OCI-LY7 (cell line): ENCODE data around the gene IL1RL2. TPM values are rescaled to one million over a fixed set of nuclear protein-coding genes. Genes with fewer than 3 reads are reported as not detected.

Experiments
- BruUV-seq: library from RNA; stranded (reverse); fragments of 400-500 nt; replicated peaks from 2 replicates; lab custom pipeline; 2021; lab: Mats Ljungman, UMichigan
- CTCF ChIA-PET: fragments of 300-600 bp; sonication (Branson Sonifier 250); formaldehyde crosslinking; loops from one replicate; lab custom pipeline; 2022; ENCODE audit warnings: antibody characterized with exemption; ENCODE audit not compliant: unreplicated experiment; lab: Charles Lee
- POLR2A ChIA-PET: fragments of 300-600 bp; sonication (Branson Sonifier 250); formaldehyde crosslinking; loops from one replicate; lab custom pipeline; 2022; ENCODE audit warnings: antibody characterized with exemption; lab: Charles Lee
- DNase-seq: peaks from one replicate; pipeline ENCODE4 v3.0.0-alpha.2; 2015; ENCODE audit warnings: low spot score
- H2AFZ ChIP-seq: fragments of 200-600 bp; sonication (generic), shearing (Covaris generic); 2 replicates; pipeline ENCODE4 v1.6.1; 2014; ENCODE audit warnings: mild to moderate bottlenecking, antibody characterized with exemption, low read length, moderate library complexity
- H3K27ac ChIP-seq: fragments of 200-600 bp; sonication (generic); 2 replicates; pipeline ENCODE4 v1.5.1; 2014; ENCODE audit warnings: mixed run types, low read depth, mild to moderate bottlenecking, moderate library complexity, low read length, inconsistent platforms; ENCODE audit not compliant: poor library complexity, severe bottlenecking
- H3K36me3 ChIP-seq: fragments of 200-600 bp; sonication (generic); 2 replicates; pipeline ENCODE4 v1.6.1; 2014; ENCODE audit warnings: mild to moderate bottlenecking, antibody characterized with exemption, low read length, moderate library complexity, mixed read lengths; ENCODE audit not compliant: insufficient read depth
- H3K4me1 ChIP-seq: fragments of 200-600 bp; sonication (generic); 2 replicates; pipeline ENCODE4 v1.5.1; 2014; ENCODE audit warnings: mild to moderate bottlenecking, low read length; ENCODE audit not compliant: insufficient read depth, poor library complexity, severe bottlenecking
- H3K4me2 ChIP-seq: fragments of 200-600 bp; sonication (generic); 2 replicates; pipeline ENCODE4 v1.6.1; 2014; ENCODE audit warnings: mild to moderate bottlenecking, low read length
- H3K4me3 ChIP-seq: fragments of 200-600 bp; sonication (generic); 2 replicates; pipeline ENCODE4 v1.5.1; 2014; ENCODE audit warnings: mild to moderate bottlenecking, low read depth, low read length; ENCODE audit not compliant: poor library complexity, severe bottlenecking
- H3K79me2 ChIP-seq: fragments of 200-600 bp; sonication (generic); 2 replicates; pipeline ENCODE4 v1.6.1; 2016; ENCODE audit warnings: low read depth, mild to moderate bottlenecking, low read length, moderate library complexity, mixed read lengths; ENCODE audit not compliant: insufficient read depth
- H3K9me2 ChIP-seq: fragments of 200-600 bp; sonication (generic); 2 replicates; pipeline ENCODE4 v1.6.1; 2016; ENCODE audit warnings: mild to moderate bottlenecking, low read length, mixed read lengths; ENCODE audit not compliant: insufficient read depth
- H3K9me3 ChIP-seq: fragments of 200-600 bp; sonication (generic); 2 replicates; pipeline ENCODE4 v1.6.1; 2014; ENCODE audit warnings: mild to moderate bottlenecking, mixed run types, low read length, mixed read lengths
- H4K20me1 ChIP-seq: fragments of 200-600 bp; sonication (generic); 2 replicates; pipeline ENCODE4 v1.6.1; 2014; ENCODE audit warnings: mild to moderate bottlenecking, antibody characterized with exemption, low read length, moderate library complexity, mixed read lengths; ENCODE audit not compliant: insufficient read depth
- CTCF ChIP-seq: fragments of 200-600 bp; sonication (generic); conservative IDR thresholded peaks from 2 replicates; pipeline ENCODE4 v1.5.1; 2014; ENCODE audit warnings: mild to moderate bottlenecking, antibody characterized with exemption, low read length, moderate library complexity, mixed read lengths
- EZH2phosphoT487 ChIP-seq: fragments of 200-600 bp; sonication (generic); IDR thresholded peaks from 2 replicates; pipeline ENCODE4 v1.6.1; 2018; ENCODE audit warnings: low read depth, borderline replicate concordance, mild to moderate bottlenecking, mixed run types, antibody characterized with exemption, low read length, moderate library complexity, mixed read lengths
- intact Hi-C: fragments of 100-400 bp; cut with micrococcal nuclease; formaldehyde crosslinking; loops from one replicate; pipeline ENCODE4 v1.10.0; 2022; ENCODE audit not compliant: unreplicated experiment
- total RNA-seq, 2 experiments: library from RNA; depleted of rRNA in 1 of 2; stranded (reverse); fragments of >200 nt in 1 of 2; shearing (Covaris generic) in 1 of 2; gene quantifications; 2 replicates each; pipeline ENCODE4 v1.2.3, GENCODE V29; 2014 to 2022

Gene IL1RL2
- total RNA-seq, 2 experiments from 2014 or later = not detected

- no peak overlapping the region for H2AFZ ChIP-seq
- no peak overlapping the region for H3K27ac ChIP-seq
- no peaks in the 10 kb centered on the region for H3K4me1 ChIP-seq
- DNase-seq = no peak
- H3K4me3 ChIP-seq = no peak overlapping the region
- ChIA-PET POLR2A (no interaction called here), CTCF (no interaction called here)
- H3K9me3 ChIP-seq = no peaks in the 10 kb centered on the region
- no TSS peak for BruUV-seq
- H4K20me1 ChIP-seq = no peaks in the 10 kb centered on the region
- no peak overlapping the region for H3K4me2 ChIP-seq
- no peak for TF ChIP-seq EZH2phosphoT487
- no peak for TF ChIP-seq CTCF
- intact Hi-C loops = no loop called here
- no peaks in the 10 kb centered on the region for H3K36me3 ChIP-seq
- H3K9me2 ChIP-seq = no peaks in the 10 kb centered on the region
- no peaks in the 10 kb centered on the region for H3K79me2 ChIP-seq
These were observed 38.3 kb downstream of the IL1RL2 start for GRCh38 chr2:102224824-102225739.

GRCh38 chr2:102226171-102226570 is 39.3 kb downstream of the IL1RL2 start:
- Histone ChIP-seq H3K79me2 (no peaks in the 10 kb centered on the region), H3K36me3 (no peaks in the 10 kb centered on the region), H3K4me2 (no peak overlapping the region), H3K9me3 (no peaks in the 10 kb centered on the region), H3K4me3 (no peak overlapping the region), H4K20me1 (no peaks in the 10 kb centered on the region), H2AFZ (no peak overlapping the region), H3K9me2 (no peaks in the 10 kb centered on the region), H3K27ac (no peak overlapping the region), H3K4me1 (no peaks in the 10 kb centered on the region)
- BruUV-seq = no TSS peak
- intact Hi-C loops = no loop called here
- DNase-seq = no peak
- POLR2A ChIA-PET = interaction anchor here (0.5 to 0.7 kb wide), 3 partner anchors 107 to 748 kb away, joined by 3 to 5 read pairs (median 3); no protein-coding TSS in a partner anchor
- no peak for TF ChIP-seq EZH2phosphoT487
- TF ChIP-seq CTCF = no peak
- CTCF ChIA-PET = no interaction called here
